AG20443 (cell line): ENCODE data around the gene SHPK.

ENCODE experiments used
- DNase-seq: peaks from one replicate; pipeline ENCODE4 v3.0.0; 2012; ENCODE audit warnings: low spot score, mixed read lengths

Gene SHPK, protein sequence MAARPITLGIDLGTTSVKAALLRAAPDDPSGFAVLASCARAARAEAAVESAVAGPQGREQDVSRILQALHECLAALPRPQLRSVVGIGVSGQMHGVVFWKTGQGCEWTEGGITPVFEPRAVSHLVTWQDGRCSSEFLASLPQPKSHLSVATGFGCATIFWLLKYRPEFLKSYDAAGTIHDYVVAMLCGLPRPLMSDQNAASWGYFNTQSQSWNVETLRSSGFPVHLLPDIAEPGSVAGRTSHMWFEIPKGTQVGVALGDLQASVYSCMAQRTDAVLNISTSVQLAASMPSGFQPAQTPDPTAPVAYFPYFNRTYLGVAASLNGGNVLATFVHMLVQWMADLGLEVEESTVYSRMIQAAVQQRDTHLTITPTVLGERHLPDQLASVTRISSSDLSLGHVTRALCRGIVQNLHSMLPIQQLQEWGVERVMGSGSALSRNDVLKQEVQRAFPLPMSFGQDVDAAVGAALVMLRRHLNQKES

GRCh38 chr17:3636154-3636907 is at the start of gene SHPK, which contains the start of gene CTNS:
SHPK (minus strand) TSS chr17:3636250; CDS start chr17:3636219, 31 bp downstream.
CTNS (plus strand) TSS chr17:3636760; CDS start chr17:3640207, 3,447 bp downstream.
- peak; percentile 99 for DNase-seq

DNA sequence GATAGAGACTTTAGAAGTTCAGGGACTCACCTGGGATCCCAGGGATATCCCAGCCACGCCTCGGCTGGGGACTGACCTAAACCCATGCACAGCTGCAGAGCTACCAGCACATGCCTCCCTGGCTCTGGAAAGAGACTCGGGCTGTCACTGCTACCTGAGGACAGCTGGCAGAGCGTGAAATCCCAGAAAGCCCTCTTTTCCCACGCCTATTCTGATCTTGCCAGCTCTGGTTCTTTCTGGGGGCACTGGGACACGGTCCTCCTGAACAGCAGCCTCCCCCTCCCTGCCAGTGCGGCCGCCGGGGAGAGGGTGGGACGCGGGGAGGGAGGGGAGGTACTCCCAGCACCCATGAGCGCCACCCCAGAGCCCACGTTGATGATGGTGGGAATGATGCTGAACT is 49.1 kb upstream of the SHPK start:
- DNase-seq = no peak

- peak; percentile 86 for DNase-seq
Observed at GRCh38 chr17:3683054-3683511, 47.0 kb upstream of the SHPK start.

GRCh38 chr17:3682033-3682432 is 46.0 kb upstream of the SHPK start:
- no peak for DNase-seq

- no peak for DNase-seq
Observed at GRCh38 chr17:3681565-3681964, 45.5 kb upstream of the SHPK start.

GRCh38 chr17:3681057-3681456 is 45.0 kb upstream of the SHPK start:
- no peak for DNase-seq

DNA sequence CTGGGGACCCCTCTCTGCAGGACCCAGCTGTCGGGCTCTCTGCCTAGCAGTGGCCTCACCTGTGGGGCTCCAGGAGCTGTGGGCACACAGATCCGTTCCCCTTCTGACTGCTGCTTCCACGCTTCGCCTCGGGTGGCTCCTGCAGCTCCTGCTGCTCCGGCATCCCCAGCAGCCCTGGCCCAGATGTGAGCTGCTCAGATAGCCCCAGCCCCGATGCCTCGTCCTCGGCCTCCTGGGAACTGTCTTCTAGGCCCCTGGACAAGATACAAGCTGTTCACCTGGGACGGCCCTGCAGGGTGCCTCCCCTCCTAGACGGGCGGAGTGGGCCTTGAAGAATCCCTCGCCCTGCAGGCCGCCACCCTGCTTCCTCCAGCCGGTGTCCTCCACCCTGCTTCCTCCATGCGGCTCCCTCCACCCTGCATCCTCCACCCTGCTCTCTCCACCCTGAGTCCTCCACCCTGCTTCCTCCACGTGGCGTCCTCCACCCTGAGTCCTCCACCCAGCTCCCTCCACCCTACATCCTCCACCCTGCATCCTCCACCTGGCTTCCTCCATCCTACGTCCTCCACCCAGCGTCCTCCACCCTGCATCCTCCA is 43.6 kb upstream of the SHPK start:
- DNase-seq = no peak

GRCh38 chr17:3678821-3679530 is 42.9 kb upstream of the SHPK start:
- DNase-seq = no peak

- no peak for DNase-seq
Observed at GRCh38 chr17:3678095-3678820, 42.2 kb upstream of the SHPK start.

DNA sequence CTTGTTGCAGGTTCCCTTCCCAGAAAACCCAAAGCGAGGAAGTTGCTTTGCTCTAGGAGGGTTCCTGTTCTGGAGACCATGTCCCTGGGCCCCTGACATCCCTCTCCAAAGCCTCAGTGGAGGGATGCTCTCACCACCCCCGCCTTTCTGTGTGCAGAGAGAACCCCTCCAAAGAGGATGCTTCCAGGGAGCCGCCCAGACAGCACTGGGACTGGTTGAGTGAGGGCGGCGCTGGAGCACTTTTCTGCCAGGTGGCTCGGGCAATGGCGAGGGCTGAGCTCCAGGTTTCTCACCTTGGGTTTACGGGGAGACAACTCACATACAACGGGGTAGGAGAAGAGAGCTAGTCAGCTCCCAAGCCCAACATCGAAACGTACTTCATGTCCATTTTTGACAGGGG is 39.8 kb upstream of the SHPK start:
- DNase-seq = no peak

GRCh38 chr17:3672571-3672970 is 36.5 kb upstream of the SHPK start:
- no peak for DNase-seq

DNA sequence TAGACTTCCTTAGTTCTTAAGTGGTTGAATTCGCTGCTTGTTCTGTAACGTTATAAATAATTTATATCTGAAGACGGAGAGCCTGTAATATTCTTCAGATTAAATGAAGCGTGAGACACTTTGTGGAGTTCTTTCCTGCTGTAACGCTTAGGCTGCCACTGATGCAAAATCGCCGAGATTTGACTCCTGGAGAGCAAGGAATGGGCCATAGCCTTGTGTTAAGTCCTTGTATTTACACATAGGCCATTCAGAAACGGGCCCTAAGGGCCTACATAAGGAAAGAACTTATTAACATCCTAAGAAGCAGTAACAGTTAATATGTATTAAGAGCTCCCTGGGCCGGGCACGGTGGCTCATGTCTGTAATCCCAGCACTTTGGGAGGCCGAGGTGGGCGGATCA is 33.5 kb upstream of the SHPK start:
- DNase-seq = no peak

GRCh38 chr17:3669085-3669347 is 33.0 kb upstream of the SHPK start:
- DNase-seq = no peak

DNA sequence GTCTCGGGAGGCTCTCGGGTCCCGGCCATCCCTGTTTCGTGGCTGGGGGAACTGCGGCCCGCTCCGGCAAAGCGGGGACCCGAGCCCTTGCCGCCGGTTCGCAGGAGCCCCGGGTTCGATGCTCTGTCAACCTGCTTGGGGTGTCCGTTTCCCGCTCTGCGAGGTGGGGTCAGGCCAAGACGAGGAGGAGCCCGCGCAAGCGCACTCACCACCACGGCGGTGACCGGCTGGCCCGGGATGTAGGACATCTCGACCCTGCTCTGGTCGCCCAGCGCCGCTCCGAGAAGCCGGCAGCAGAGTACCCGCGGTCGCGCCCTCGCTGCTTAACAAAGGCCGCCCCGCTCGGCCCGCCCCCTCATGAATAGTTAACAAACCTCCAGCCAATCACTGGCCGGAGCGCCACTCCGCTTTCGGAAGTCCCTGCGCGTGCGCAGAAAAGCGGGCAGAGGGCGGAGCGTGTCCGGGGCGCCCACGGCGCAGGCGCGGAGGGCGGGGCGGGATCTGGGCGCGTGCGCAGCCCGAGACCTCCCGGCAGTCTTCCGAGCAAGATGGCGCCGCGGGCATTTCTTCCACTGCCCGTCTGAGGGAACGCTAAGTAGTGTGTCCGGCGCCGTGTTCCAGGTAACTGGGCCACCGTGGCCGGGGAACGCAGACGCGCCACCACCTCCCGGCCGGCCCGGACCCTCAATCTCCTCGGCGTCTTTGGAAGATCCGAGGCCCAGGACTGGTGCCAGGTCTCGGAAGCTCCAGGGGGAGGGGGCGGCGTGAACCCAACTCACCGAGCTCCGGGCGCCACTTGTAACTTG is 32.4 kb upstream of the SHPK start, which contains the start of the genes EMC6 and TAX1BP3:
TSS of gene EMC6 (plus strand) at position 534 of the 806 bp plus-strand sequence. CDS start 335 bp downstream, outside the sequence.
TSS of gene TAX1BP3 (minus strand) at position 300 of the 806 bp plus-strand sequence. CDS start at position 248, 52 bp downstream.
- DNase-seq = peak; percentile 100

- peak; percentile 95 for DNase-seq
Observed at GRCh38 chr17:3667366-3668278, 31.6 kb upstream of the SHPK start.

DNA sequence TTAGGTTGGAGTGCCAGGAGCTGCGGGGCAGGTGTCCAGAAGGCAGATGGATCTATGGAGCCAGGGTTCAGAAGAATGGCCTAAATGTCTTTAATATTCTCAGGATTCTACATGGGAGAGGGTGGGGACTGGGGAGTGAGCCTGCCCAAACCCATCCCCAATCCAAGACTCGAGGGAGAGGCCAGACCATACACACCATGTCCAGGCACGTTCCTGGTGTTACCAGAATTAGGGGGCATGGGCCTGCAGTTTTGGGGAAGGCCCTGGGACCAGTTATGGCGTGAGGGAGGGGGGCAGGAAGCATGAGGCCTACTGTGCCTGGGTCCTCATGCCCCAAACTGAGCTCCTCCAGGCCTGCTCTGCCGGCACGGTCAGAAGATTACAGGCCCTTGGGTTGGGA is 30.5 kb upstream of the SHPK start:
- DNase-seq = no peak

- DNase-seq = no peak
Observed at GRCh38 chr17:3665834-3666233, 29.8 kb upstream of the SHPK start.

DNA sequence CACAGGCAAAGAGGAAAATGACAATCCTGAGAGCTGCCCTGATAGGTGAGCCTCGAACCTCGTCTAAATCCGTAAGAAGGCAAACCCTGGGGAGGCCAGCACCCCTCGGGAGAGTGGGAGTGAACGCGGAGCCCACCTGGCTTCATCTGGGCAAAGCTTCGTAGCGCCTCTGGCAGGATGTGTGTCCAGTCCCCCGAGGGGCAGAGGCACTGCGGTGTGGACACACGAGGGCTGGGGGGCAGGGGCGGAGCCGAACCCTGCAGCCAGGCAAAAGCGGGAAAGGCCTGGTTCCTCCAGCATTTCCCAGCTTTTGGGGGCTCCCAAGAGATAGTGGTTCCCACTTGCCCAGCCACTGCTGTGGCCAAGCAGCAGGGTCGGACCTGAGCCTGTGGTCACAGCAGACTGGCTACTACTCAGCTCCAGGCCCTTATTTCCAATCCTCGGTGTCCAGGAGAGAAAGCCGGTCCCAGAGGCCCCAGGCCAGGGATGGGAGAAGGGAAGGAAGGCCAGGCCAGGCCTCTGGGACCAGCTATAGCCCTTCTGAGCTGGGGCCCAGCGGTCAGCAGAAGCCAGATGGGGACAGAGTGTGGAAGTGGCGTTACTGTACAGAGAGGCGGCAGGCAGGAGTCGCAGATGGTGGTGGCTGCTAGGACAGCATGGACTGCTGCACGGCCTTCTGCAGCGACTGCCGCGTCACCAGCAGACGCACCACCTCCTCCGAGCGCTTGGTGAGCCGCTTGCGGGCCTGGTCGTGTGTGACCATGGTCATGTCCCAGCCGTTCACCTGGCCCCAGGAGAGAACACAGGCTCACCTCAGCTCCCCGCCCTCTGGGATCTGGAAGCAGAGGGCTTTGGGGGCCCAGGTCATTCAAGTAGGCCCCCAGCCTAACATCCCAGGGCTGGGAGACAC is 27.3 kb upstream of the SHPK start:
- DNase-seq = no peak
